ENCODE measurements around the gene RASSF1. TPM values are rescaled to one million over a fixed set of nuclear protein-coding genes. Genes with fewer than 3 reads are reported as not detected.

Gene RASSF1
- total and polyA plus RNA-seq, 9 donors, result 12.5 to 32.6 (median 25.5) TPM

GRCh38 chr3:50350527-50351322 lies 10.1 kb upstream of the RASSF1 start, which contains the start of the genes CYB561D2 and NPRL2:
TSS of gene CYB561D2 (plus strand) at chr3:50350862. CDS start at chr3:50351434, 572 bp downstream.
TSS of gene NPRL2 (minus strand) at chr3:50350775. CDS start at chr3:50350652, 123 bp downstream.
- TF ChIP-seq CTCF (IDR thresholded peaks at IDR 0.05) (no peak), EP300 (IDR thresholded peaks at IDR 0.05) (no peak), POLR2A (IDR thresholded peaks at IDR 0.05) (peak; percentile 65)
- H3K9me3 ChIP-seq, result no peaks in the 10 kb centered on the region
- no peaks in the 10 kb centered on the region for H3K36me3 ChIP-seq
- intact Hi-C loops (cut with DNase I), result loop anchor here in 2 of 4 donors (5.0 to 10.0 kb wide), 2 partner anchors 254 to 257 kb away; no protein-coding TSS in a partner anchor
- 0% methylated on average over 33 to 64 of the region's 64 CpGs for WGBS, 3 donors
- H3K4me3 ChIP-seq, result peak within 1 kb of the TSS; percentile 75
- H3K4me1 ChIP-seq (ENCODE audit: insufficient read depth), result peaks cover 11% of the 10 kb centered on the region
- DNase-seq, result peak; percentile 94 to 95 (median 94)
- no peaks in the 10 kb centered on the region for H3K27me3 ChIP-seq
- H3K27ac ChIP-seq, result peak within 1 kb of the TSS; percentile 77 to 87

- TF ChIP-seq EP300 (IDR thresholded peaks at IDR 0.05), result no peak
- Histone ChIP-seq H3K4me1 (ENCODE audit: insufficient read depth) (peaks cover 16% of the 10 kb centered on the region), H3K27me3 (no peaks in the 10 kb centered on the region), H3K4me3 (peak overlapping the region; percentile 75), H3K36me3 (no peaks in the 10 kb centered on the region), H3K27ac (peak overlapping the region; percentile 77 to 87), H3K9me3 (no peaks in the 10 kb centered on the region)
- intact Hi-C loops (cut with DNase I), result loop anchor here in 2 of 4 donors (5.0 to 10.0 kb wide), 2 partner anchors 255 to 257 kb away; no protein-coding TSS in a partner anchor
- DNase-seq, result no peak
- WGBS, 3 donors, result 1 to 2% (median 1%) methylated on average over 7 of the region's 7 CpGs
Measured at GRCh38 chr3:50350213-50350526, 9.5 kb upstream of the RASSF1 start.

- WGBS, 3 donors, result 21 to 25% (median 23%) methylated on average over 14 of the region's 14 CpGs
- Histone ChIP-seq H3K27ac (no peak overlapping the region), H3K9me3 (no peaks in the 10 kb centered on the region), H3K4me1 (ENCODE audit: insufficient read depth) (peaks cover 16% of the 10 kb centered on the region), H3K36me3 (no peaks in the 10 kb centered on the region), H3K4me3 (no peak overlapping the region), H3K27me3 (no peaks in the 10 kb centered on the region)
- intact Hi-C loops (cut with DNase I), result loop anchor here in 3 of 4 donors (5.0 kb wide), 1 partner anchor 195 kb away; no protein-coding TSS in a partner anchor
- TF ChIP-seq CTCF (IDR thresholded peaks at IDR 0.05), result peak in 2 of 3 donors; percentile 23
- no peak for TF ChIP-seq EP300 (IDR thresholded peaks at IDR 0.05)
- DNase-seq, result peak; percentile 65 to 85 (median 80)
Measured at GRCh38 chr3:50347187-50347813, 6.7 kb upstream of the RASSF1 start.

- peak in 4 of 5 donors; percentile 59 to 80 (median 74) for DNase-seq
- no peak within 1 kb of the TSS for H3K27ac ChIP-seq
- H3K4me3 ChIP-seq, result peak within 1 kb of the TSS; percentile 15
- no peaks in the 10 kb centered on the region for H3K27me3 ChIP-seq
- 5 to 11% (median 7%) methylated on average over 21 to 45 of the region's 45 CpGs for WGBS, 3 donors
- H3K4me1 ChIP-seq (ENCODE audit: insufficient read depth), result peaks cover 14% of the 10 kb centered on the region
- H3K9me3 ChIP-seq, result no peaks in the 10 kb centered on the region
- intact Hi-C loops (cut with DNase I), result loop anchor here in 3 of 4 donors (5.0 kb wide), 1 partner anchor 197 kb away; no protein-coding TSS in a partner anchor
- no peaks in the 10 kb centered on the region for H3K36me3 ChIP-seq
- no peak for TF ChIP-seq CTCF (IDR thresholded peaks at IDR 0.05)
- no peak for TF ChIP-seq EP300 (IDR thresholded peaks at IDR 0.05)
- no peak for TF ChIP-seq POLR2A (IDR thresholded peaks at IDR 0.05)
Measured at GRCh38 chr3:50345586-50346234, 5.1 kb upstream of the RASSF1 start, which contains the start of gene ZMYND10. TSS of gene ZMYND10 (minus strand) at chr3:50345732. CDS start at chr3:50345579, 153 bp downstream.

Data from ovary (tissue), 9 donors.